Natural killer cell (primary cell): Measurements from ENCODE around the gene MARCO. TPM values are rescaled to one million over a fixed set of nuclear protein-coding genes. Genes with fewer than 3 reads are reported as not detected.

Source experiments
- ATAC-seq, 3 donors: fragments of 150-1000 bp in 2 of 3; fragments of 200-7000 bp in 1 of 3; cut with Tn5 transposase; 1 replicate in 1 of 3; 2 replicates in 2 of 3; pipeline ENCODE4 v1.10.0; 2021; ENCODE audit warnings: mild to moderate bottlenecking in 2 of 3, moderate library complexity in 2 of 3
- DNase-seq, 2 donors: peaks; one replicate each; pipeline versions ENCODE4 v3.0.0 to v3.0.0-alpha.2; 2013 to 2021; ENCODE audit warnings: mixed read lengths in 1 of 2
- H3K27ac ChIP-seq: one replicate; pipeline ENCODE4 v1.5.1; 2013; ENCODE audit warnings: mild to moderate bottlenecking, low read length
- H3K27me3 ChIP-seq: one replicate; pipeline ENCODE4 v1.6.1; 2013; ENCODE audit warnings: low read length; ENCODE audit not compliant: control insufficient read depth, insufficient read depth
- H3K36me3 ChIP-seq: one replicate; pipeline ENCODE4 v1.6.1; 2013; ENCODE audit warnings: low read length; ENCODE audit not compliant: control insufficient read depth, insufficient read depth
- H3K4me1 ChIP-seq: one replicate; pipeline ENCODE4 v1.6.1; 2013; ENCODE audit warnings: low read length; ENCODE audit not compliant: control insufficient read depth, insufficient read depth
- H3K4me3 ChIP-seq: one replicate; pipeline ENCODE4 v1.5.1; 2013; ENCODE audit warnings: low read length
- H3K9me3 ChIP-seq: one replicate; pipeline ENCODE4 v1.6.1; 2013; ENCODE audit warnings: low read length; ENCODE audit not compliant: control insufficient read depth, insufficient read depth
- H3K27ac Mint-ChIP-seq, 2 donors: one replicate each; pipeline ENCODE4 v1.8.0; 2022; ENCODE audit warnings: mild to moderate bottlenecking in 2 of 2, mixed read lengths in 2 of 2, moderate library complexity in 1 of 2
- H3K27me3 Mint-ChIP-seq, 2 donors: one replicate each; pipeline ENCODE4 v1.8.0; 2022; ENCODE audit warnings: low read depth in 2 of 2, mixed read lengths in 2 of 2
- H3K36me3 Mint-ChIP-seq: one replicate; pipeline ENCODE4 v1.8.0; 2022; ENCODE audit warnings: mixed read lengths
- H3K4me1 Mint-ChIP-seq, 2 donors: one replicate each; pipeline ENCODE4 v1.8.0; 2022; ENCODE audit warnings: mixed read lengths in 2 of 2
- H3K4me3 Mint-ChIP-seq: one replicate; pipeline ENCODE4 v1.8.0; 2022; ENCODE audit warnings: mild to moderate bottlenecking, moderate library complexity, mixed read lengths
- H3K9me3 Mint-ChIP-seq, 2 donors: one replicate each; pipeline ENCODE4 v1.8.0; 2022; ENCODE audit warnings: mixed read lengths in 2 of 2
- WGBS: methylation state at CpG from one replicate; pipeline ENCODE4 v1.1.7; 2013; ENCODE audit warnings: missing lambda C conversion rate; ENCODE audit not compliant: insufficient coverage; 5-methylcytosine and 5-hydroxymethylcytosine counted together
- intact Hi-C: fragments of 100-400 bp; cut with micrococcal nuclease; formaldehyde crosslinking; loops from one replicate; pipeline ENCODE4 v1.14.2; 2022
- total RNA-seq, 4 donors: library from RNA; stranded (reverse); fragments of 120-200 nt in 1 of 4; gene quantifications; one replicate each; pipeline versions ENCODE4 v1.2.3 to v1.2.4, GENCODE V29; 2013 to 2022
- TF ChIP-seq, protein P1 (sequence below): fragments of 200-600 bp; IDR thresholded peaks from one replicate; pipeline ENCODE4 v1.8.0; 2022; ENCODE audit warnings: antibody characterized with exemption

The MARCO gene
- total RNA-seq, 3 donors from 2014 or later (not counting 1 experiment from before 2014, with no cell fraction given), result 0.38 to 0.75 TPM; not detected in 1

DNA sequence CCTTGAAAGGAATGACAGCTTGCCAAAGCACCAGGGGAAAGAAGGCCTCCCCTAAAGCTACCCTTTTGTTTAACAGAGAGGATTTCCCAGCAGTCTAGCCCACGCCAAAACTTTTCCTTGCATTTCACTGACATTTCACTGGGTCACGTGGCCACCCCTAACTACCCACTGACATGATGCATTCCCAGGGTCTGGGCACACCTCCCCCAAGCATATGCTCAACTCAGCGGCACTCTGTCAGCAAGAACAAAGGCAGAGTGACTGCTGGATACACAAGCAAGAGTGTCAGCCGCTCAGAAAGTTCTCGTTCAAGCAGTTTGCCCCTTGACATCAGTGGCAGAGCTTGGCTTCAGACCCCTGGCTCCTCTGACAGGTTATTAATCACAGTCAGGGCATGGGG is 34.2 kb upstream of the MARCO start:
- no peaks in the 10 kb centered on the region for H3K9me3 ChIP-seq
- no peaks in the 10 kb centered on the region for H3K27me3 ChIP-seq
- no peaks in the 10 kb centered on the region for H3K36me3 Mint-ChIP-seq
- no peaks in the 10 kb centered on the region for H3K4me1 ChIP-seq
- ATAC-seq (no peak), DNase-seq (no peak)
- H3K27ac ChIP-seq, result no peak overlapping the region
- TF ChIP-seq, protein P1, sequence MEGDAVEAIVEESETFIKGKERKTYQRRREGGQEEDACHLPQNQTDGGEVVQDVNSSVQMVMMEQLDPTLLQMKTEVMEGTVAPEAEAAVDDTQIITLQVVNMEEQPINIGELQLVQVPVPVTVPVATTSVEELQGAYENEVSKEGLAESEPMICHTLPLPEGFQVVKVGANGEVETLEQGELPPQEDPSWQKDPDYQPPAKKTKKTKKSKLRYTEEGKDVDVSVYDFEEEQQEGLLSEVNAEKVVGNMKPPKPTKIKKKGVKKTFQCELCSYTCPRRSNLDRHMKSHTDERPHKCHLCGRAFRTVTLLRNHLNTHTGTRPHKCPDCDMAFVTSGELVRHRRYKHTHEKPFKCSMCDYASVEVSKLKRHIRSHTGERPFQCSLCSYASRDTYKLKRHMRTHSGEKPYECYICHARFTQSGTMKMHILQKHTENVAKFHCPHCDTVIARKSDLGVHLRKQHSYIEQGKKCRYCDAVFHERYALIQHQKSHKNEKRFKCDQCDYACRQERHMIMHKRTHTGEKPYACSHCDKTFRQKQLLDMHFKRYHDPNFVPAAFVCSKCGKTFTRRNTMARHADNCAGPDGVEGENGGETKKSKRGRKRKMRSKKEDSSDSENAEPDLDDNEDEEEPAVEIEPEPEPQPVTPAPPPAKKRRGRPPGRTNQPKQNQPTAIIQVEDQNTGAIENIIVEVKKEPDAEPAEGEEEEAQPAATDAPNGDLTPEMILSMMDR, result no peak
- no peak overlapping the region for H3K27ac Mint-ChIP-seq
- H3K4me3 ChIP-seq, result no peak overlapping the region
- H3K4me3 Mint-ChIP-seq, result no peak overlapping the region
- H3K4me1 Mint-ChIP-seq, result no peaks in the 10 kb centered on the region
- no peaks in the 10 kb centered on the region for H3K9me3 Mint-ChIP-seq
- H3K36me3 ChIP-seq, result no peaks in the 10 kb centered on the region
- peaks cover 5 to 8% of the 10 kb centered on the region in 2 donors for H3K27me3 Mint-ChIP-seq
- 74% methylated on average over 5 of the region's 5 CpGs for WGBS
- intact Hi-C loops, result no loop called here

DNA sequence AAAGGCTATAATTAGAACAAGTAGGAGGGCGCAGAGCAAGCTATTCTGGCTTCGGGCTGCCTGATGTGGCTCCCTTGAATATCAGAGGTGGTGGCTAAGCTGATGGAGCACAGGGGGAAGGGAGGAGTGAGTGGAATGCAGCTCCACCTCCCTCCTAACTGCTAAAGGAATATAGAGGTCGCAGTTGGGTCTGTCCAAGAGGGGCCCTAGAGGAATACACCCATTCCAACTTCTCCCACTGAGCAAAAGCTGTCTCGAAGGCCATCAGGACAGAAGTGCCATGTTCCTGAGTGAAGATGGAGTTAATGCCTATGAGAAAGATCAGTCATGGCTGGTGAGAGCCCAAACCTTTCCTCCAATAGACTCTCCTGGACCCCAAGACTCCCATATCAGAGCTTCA is 32.8 kb upstream of the MARCO start:
- Mint-ChIP-seq H3K27ac (no peak overlapping the region), H3K36me3 (no peaks in the 10 kb centered on the region), H3K9me3 (no peaks in the 10 kb centered on the region), H3K4me1 (no peaks in the 10 kb centered on the region), H3K27me3 (peaks cover 8 to 11% of the 10 kb centered on the region in 2 donors), H3K4me3 (no peak overlapping the region)
- Histone ChIP-seq H3K36me3 (no peaks in the 10 kb centered on the region), H3K9me3 (no peaks in the 10 kb centered on the region), H3K27me3 (no peaks in the 10 kb centered on the region), H3K4me3 (no peak overlapping the region), H3K27ac (no peak overlapping the region), H3K4me1 (no peaks in the 10 kb centered on the region)
- ATAC-seq (no peak), DNase-seq (no peak)
- TF ChIP-seq, protein P1, result no peak
- 100% methylated on average over 2 of the region's 4 CpGs for WGBS
- intact Hi-C loops, result no loop called here

DNA sequence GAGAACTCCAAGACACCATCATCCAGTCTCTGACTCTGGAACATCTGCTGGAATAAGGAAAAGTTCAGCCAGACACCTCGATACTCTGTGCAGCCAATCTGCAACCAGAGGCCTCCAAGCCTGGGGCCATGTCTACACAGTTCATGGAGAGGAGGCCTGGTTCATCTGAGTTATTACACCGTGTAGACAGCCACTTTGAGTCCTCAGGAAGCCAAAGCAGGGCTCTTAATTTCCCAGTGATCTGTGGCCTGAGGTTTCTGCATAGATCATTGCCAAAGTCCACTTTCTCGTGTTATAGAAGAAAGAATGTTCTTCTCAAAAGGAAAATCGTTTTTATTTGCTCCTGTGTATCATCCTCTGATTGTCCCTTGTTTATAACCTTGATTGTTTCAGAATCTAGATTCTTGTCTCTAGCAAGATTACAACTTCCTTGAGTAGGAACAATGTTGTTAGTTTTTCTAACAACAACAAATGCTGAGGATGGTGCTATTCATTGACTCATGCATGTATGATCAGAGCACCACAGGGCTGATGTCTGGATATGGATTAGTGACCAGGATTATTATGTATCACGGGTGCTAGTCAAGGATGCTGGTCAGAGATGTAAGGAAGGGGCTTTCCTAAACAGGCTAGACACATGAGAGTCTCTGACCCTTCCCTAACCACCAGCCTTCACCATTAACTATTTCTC is 30.7 kb upstream of the MARCO start:
- intact Hi-C loops, result no loop called here
- no peaks in the 10 kb centered on the region for H3K4me1 ChIP-seq
- H3K27ac ChIP-seq, result no peak overlapping the region
- H3K9me3 ChIP-seq, result no peaks in the 10 kb centered on the region
- peaks cover 8 to 11% of the 10 kb centered on the region in 2 donors for H3K27me3 Mint-ChIP-seq
- no peaks in the 10 kb centered on the region for H3K36me3 ChIP-seq
- DNase-seq, result no peak
- H3K36me3 Mint-ChIP-seq, result no peaks in the 10 kb centered on the region
- no peak overlapping the region for H3K4me3 ChIP-seq
- no peaks in the 10 kb centered on the region for H3K4me1 Mint-ChIP-seq
- 66% methylated on average over 3 of the region's 5 CpGs for WGBS
- ATAC-seq, result no peak
- no peaks in the 10 kb centered on the region for H3K9me3 Mint-ChIP-seq
- H3K4me3 Mint-ChIP-seq, result no peak overlapping the region
- no peak overlapping the region for H3K27ac Mint-ChIP-seq
- TF ChIP-seq, protein P1, result no peak
- no peaks in the 10 kb centered on the region for H3K27me3 ChIP-seq

DNA sequence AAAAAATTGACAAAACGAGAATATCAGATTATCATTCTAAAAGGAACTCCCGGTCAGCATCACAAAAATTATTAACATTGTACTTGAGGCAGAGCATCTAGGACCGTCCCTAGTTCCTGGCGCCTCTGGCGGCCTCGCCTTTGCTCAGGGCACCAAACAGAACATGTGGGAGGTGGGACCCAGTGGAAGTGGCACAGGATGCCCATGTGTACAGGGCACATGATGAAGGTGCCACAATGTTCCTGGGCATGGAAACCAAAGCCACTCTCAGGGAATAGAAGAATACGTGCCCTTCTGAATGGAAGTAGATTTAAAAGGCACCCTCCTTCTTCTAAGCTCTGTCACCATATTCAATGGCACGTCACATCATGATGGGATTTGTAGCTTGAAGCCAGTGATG is 30.1 kb upstream of the MARCO start:
- no peaks in the 10 kb centered on the region for H3K27me3 ChIP-seq
- WGBS, result 84% methylated on average over 8 of the region's 8 CpGs
- TF ChIP-seq, protein P1, result no peak
- H3K4me1 Mint-ChIP-seq, result no peaks in the 10 kb centered on the region
- intact Hi-C loops, result no loop called here
- no peak overlapping the region for H3K27ac Mint-ChIP-seq
- peaks cover 8 to 11% of the 10 kb centered on the region in 2 donors for H3K27me3 Mint-ChIP-seq
- no peak overlapping the region for H3K4me3 Mint-ChIP-seq
- DNase-seq, result no peak
- no peaks in the 10 kb centered on the region for H3K36me3 ChIP-seq
- H3K9me3 ChIP-seq, result no peaks in the 10 kb centered on the region
- no peaks in the 10 kb centered on the region for H3K9me3 Mint-ChIP-seq
- no peak overlapping the region for H3K27ac ChIP-seq
- no peaks in the 10 kb centered on the region for H3K4me1 ChIP-seq
- ATAC-seq, result no peak
- no peak overlapping the region for H3K4me3 ChIP-seq
- no peaks in the 10 kb centered on the region for H3K36me3 Mint-ChIP-seq
